Measurements from ENCODE around the gene POGLUT2.

POGLUT2 gene

GRCh38 chr13:102817907-102818306 lies 19.1 kb upstream of the POGLUT2 start:
- no peak for DNase-seq (ENCODE audit: low read depth in 1 of 2, low spot score in 1 of 2)
- H3K27ac ChIP-seq (replicated peaks): no peak overlapping the region
- TF ChIP-seq CTCF (IDR thresholded peaks at IDR 0.05; ENCODE audit: insufficient read depth, low read length) (no peak), GABPA (IDR thresholded peaks at IDR 0.05; ENCODE audit: low read depth) (no peak), SPI1 (IDR thresholded peaks at IDR 0.05; ENCODE audit: borderline replicate concordance, low read depth) (no peak), POLR2AphosphoS5 (IDR thresholded peaks at IDR 0.05; ENCODE audit: low read depth) (no peak)
- TF ChIP-seq, protein P1, sequence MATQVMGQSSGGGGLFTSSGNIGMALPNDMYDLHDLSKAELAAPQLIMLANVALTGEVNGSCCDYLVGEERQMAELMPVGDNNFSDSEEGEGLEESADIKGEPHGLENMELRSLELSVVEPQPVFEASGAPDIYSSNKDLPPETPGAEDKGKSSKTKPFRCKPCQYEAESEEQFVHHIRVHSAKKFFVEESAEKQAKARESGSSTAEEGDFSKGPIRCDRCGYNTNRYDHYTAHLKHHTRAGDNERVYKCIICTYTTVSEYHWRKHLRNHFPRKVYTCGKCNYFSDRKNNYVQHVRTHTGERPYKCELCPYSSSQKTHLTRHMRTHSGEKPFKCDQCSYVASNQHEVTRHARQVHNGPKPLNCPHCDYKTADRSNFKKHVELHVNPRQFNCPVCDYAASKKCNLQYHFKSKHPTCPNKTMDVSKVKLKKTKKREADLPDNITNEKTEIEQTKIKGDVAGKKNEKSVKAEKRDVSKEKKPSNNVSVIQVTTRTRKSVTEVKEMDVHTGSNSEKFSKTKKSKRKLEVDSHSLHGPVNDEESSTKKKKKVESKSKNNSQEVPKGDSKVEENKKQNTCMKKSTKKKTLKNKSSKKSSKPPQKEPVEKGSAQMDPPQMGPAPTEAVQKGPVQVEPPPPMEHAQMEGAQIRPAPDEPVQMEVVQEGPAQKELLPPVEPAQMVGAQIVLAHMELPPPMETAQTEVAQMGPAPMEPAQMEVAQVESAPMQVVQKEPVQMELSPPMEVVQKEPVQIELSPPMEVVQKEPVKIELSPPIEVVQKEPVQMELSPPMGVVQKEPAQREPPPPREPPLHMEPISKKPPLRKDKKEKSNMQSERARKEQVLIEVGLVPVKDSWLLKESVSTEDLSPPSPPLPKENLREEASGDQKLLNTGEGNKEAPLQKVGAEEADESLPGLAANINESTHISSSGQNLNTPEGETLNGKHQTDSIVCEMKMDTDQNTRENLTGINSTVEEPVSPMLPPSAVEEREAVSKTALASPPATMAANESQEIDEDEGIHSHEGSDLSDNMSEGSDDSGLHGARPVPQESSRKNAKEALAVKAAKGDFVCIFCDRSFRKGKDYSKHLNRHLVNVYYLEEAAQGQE (IDR thresholded peaks at IDR 0.05; ENCODE audit: insufficient replicate concordance, low read depth): no peak
- H3K27me3 ChIP-seq (ENCODE audit: insufficient read depth, poor library complexity, severe bottlenecking): no peaks in the 10 kb centered on the region
- H3K4me3 ChIP-seq (replicated peaks; ENCODE audit: insufficient read depth, low read length): no peak overlapping the region

GRCh38 chr13:102817241-102817640 lies 18.5 kb upstream of the POGLUT2 start:
- H3K27ac ChIP-seq (replicated peaks): no peak overlapping the region
- TF ChIP-seq SPI1 (IDR thresholded peaks at IDR 0.05; ENCODE audit: borderline replicate concordance, low read depth) (no peak), GABPA (IDR thresholded peaks at IDR 0.05; ENCODE audit: low read depth) (no peak), POLR2AphosphoS5 (IDR thresholded peaks at IDR 0.05; ENCODE audit: low read depth) (no peak), CTCF (IDR thresholded peaks at IDR 0.05; ENCODE audit: insufficient read depth, low read length) (no peak)
- TF ChIP-seq, protein P1 (IDR thresholded peaks at IDR 0.05; ENCODE audit: insufficient replicate concordance, low read depth): no peak
- no peaks in the 10 kb centered on the region for H3K27me3 ChIP-seq (ENCODE audit: insufficient read depth, poor library complexity, severe bottlenecking)
- DNase-seq (ENCODE audit: low read depth in 1 of 2, low spot score in 1 of 2): no peak
- H3K4me3 ChIP-seq (replicated peaks; ENCODE audit: insufficient read depth, low read length): no peak overlapping the region

- Histone ChIP-seq H3K27me3 (ENCODE audit: insufficient read depth, poor library complexity, severe bottlenecking) (no peaks in the 10 kb centered on the region), H3K27ac (replicated peaks) (no peak overlapping the region), H3K4me3 (replicated peaks; ENCODE audit: insufficient read depth, low read length) (no peak overlapping the region)
- no peak for DNase-seq (ENCODE audit: low read depth in 1 of 2, low spot score in 1 of 2)
- TF ChIP-seq, protein P1 (IDR thresholded peaks at IDR 0.05; ENCODE audit: insufficient replicate concordance, low read depth): no peak
- TF ChIP-seq POLR2AphosphoS5 (IDR thresholded peaks at IDR 0.05; ENCODE audit: low read depth) (no peak), SPI1 (IDR thresholded peaks at IDR 0.05; ENCODE audit: borderline replicate concordance, low read depth) (no peak), GABPA (IDR thresholded peaks at IDR 0.05; ENCODE audit: low read depth) (no peak), CTCF (IDR thresholded peaks at IDR 0.05; ENCODE audit: insufficient read depth, low read length) (no peak)
Observed at GRCh38 chr13:102816708-102817107, 17.9 kb upstream of the POGLUT2 start.
